IMR-90 (cell line): ENCODE data around the gene USP7. TPM values are rescaled to one million over a fixed set of nuclear protein-coding genes. Genes with fewer than 3 reads are reported as not detected.

Experiments used
- ATAC-seq: fragments of 200-7000 bp; cut with Tn5 transposase; 2 replicates; pipeline ENCODE4 v1.9.1; 2020; ENCODE audit warnings: low read depth, mild to moderate bottlenecking, moderate library complexity
- BruUV-seq: library from RNA; stranded (reverse); fragments of 400-500 nt; replicated peaks from 2 replicates; lab custom pipeline; 2021; lab: Mats Ljungman, UMichigan
- CTCF ChIA-PET: fragments of 300-600 bp; formaldehyde crosslinking; extraction: SDS; loops from one replicate; lab custom pipeline; 2021; ENCODE audit warnings: antibody characterized with exemption; lab: Yijun Ruan, JAX
- POLR2A ChIA-PET: fragments of 300-600 bp; sonication (Branson Sonifier 250); formaldehyde crosslinking; loops from one replicate; lab custom pipeline; 2022; ENCODE audit warnings: antibody characterized with exemption; ENCODE audit not compliant: unreplicated experiment; lab: Charles Lee
- DNase-seq: peaks from one replicate; pipeline ENCODE4 v3.0.0; 2013
- H2AFZ ChIP-seq: replicated peaks from 2 replicates; pipeline ENCODE3; 2013; ENCODE audit warnings: low read length, mild to moderate bottlenecking; ENCODE audit not compliant: poor library complexity
- H2AK5ac ChIP-seq: 2 replicates; pipeline ENCODE4 v1.6.1; 2013; ENCODE audit warnings: low read depth, low read length, inconsistent platforms
- H2AK9ac ChIP-seq: replicated peaks from 2 replicates; pipeline ENCODE3; 2013; ENCODE audit warnings: mild to moderate bottlenecking, low read depth, low read length, moderate library complexity; ENCODE audit not compliant: poor library complexity
- H2BK120ac ChIP-seq: 2 replicates; pipeline ENCODE4 v1.6.1; 2013; ENCODE audit warnings: low read depth, low read length, inconsistent platforms
- H2BK15ac ChIP-seq: 3 replicates; pipeline ENCODE4 v1.6.1; 2013; ENCODE audit warnings: low read depth, low read length, inconsistent platforms
- H2BK20ac ChIP-seq: 2 replicates; pipeline ENCODE4 v1.6.1; 2013; ENCODE audit warnings: low read depth, mild to moderate bottlenecking, inconsistent platforms, low read length, moderate library complexity
- H2BK5ac ChIP-seq: 2 replicates; pipeline ENCODE4 v1.6.1; 2013; ENCODE audit warnings: mild to moderate bottlenecking, low read depth, low read length, inconsistent platforms; ENCODE audit not compliant: poor library complexity, severe bottlenecking
- H3K14ac ChIP-seq: replicated peaks from 2 replicates; pipeline ENCODE4 v1.6.1; 2013; ENCODE audit warnings: low read depth, low read length, inconsistent platforms
- H3K18ac ChIP-seq: 2 replicates; pipeline ENCODE4 v1.6.1; 2013; ENCODE audit warnings: low read depth, low read length, control low read depth
- H3K23ac ChIP-seq: 2 replicates; pipeline ENCODE4 v1.6.1; 2013; ENCODE audit warnings: low read depth, low read length, inconsistent platforms
- H3K27ac ChIP-seq: 2 replicates; pipeline ENCODE4 v1.5.1; 2013; ENCODE audit warnings: mild to moderate bottlenecking, control low read depth, low read length; ENCODE audit not compliant: insufficient read depth
- H3K27me3 ChIP-seq: 2 replicates; pipeline ENCODE4 v1.6.1; 2013; ENCODE audit warnings: low read length; ENCODE audit not compliant: control insufficient read depth, insufficient read depth
- H3K36me3 ChIP-seq: 2 replicates; pipeline ENCODE4 v1.6.1; 2013; ENCODE audit warnings: low read length, mixed read lengths; ENCODE audit not compliant: control insufficient read depth, insufficient read depth
- H3K4ac ChIP-seq: 2 replicates; pipeline ENCODE4 v1.6.1; 2013; ENCODE audit warnings: low read depth, low read length, inconsistent platforms
- H3K4me1 ChIP-seq: 2 replicates; pipeline ENCODE4 v1.6.1; 2013; ENCODE audit warnings: low read length, mixed read lengths; ENCODE audit not compliant: control insufficient read depth, insufficient read depth
- H3K4me2 ChIP-seq: 2 replicates; pipeline ENCODE4 v1.6.1; 2013; ENCODE audit warnings: low read depth, mild to moderate bottlenecking, control low read depth, low read length, moderate library complexity
- H3K4me3 ChIP-seq: 2 replicates; pipeline ENCODE4 v1.5.1; 2013; ENCODE audit warnings: low read depth, mild to moderate bottlenecking, control low read depth, low read length, moderate library complexity; ENCODE audit not compliant: insufficient read depth
- H3K56ac ChIP-seq: 2 replicates; pipeline ENCODE4 v1.6.1; 2013; ENCODE audit warnings: low read length, inconsistent platforms; ENCODE audit not compliant: insufficient read depth; ENCODE audit errors: extremely low read depth
- H3K79me1 ChIP-seq, 2 experiments: 2 replicates each; pipeline ENCODE4 v1.6.1; 2013; ENCODE audit warnings: low read length in 2 of 2, inconsistent platforms in 1 of 2, low read depth in 1 of 2
- H3K9ac ChIP-seq: 2 replicates; pipeline ENCODE4 v1.6.1; 2013; ENCODE audit warnings: low read depth, low read length, control low read depth
- H3K9me1 ChIP-seq: 2 replicates; pipeline ENCODE4 v1.6.1; 2013; ENCODE audit warnings: low read length, inconsistent platforms; ENCODE audit not compliant: insufficient read depth
- H3K9me3 ChIP-seq: 2 replicates; pipeline ENCODE4 v1.6.1; 2013; ENCODE audit warnings: low read length; ENCODE audit not compliant: control insufficient read depth, insufficient read depth
- H4K20me1 ChIP-seq: 2 replicates; pipeline ENCODE4 v1.6.1; 2013; ENCODE audit warnings: low read length, inconsistent platforms; ENCODE audit not compliant: insufficient read depth
- H4K5ac ChIP-seq: 2 replicates; pipeline ENCODE4 v1.6.1; 2013; ENCODE audit warnings: mild to moderate bottlenecking, low read depth, low read length, control low read depth
- H4K8ac ChIP-seq, 2 experiments: 2 replicates each; pipeline ENCODE4 v1.6.1; 2013; ENCODE audit warnings: low read depth in 2 of 2, low read length in 2 of 2, control low read depth in 1 of 2, inconsistent platforms in 1 of 2
- H4K91ac ChIP-seq: 2 replicates; pipeline ENCODE4 v1.6.1; 2013; ENCODE audit warnings: low read depth, low read length, inconsistent platforms; ENCODE audit not compliant: insufficient read depth
- BHLHE40 ChIP-seq: fragments of 150-350 bp; IDR thresholded peaks from 2 replicates; pipeline ENCODE4 v1.6.1; 2016; ENCODE audit warnings: mild to moderate bottlenecking, low read depth, low read length
- CEBPB ChIP-seq: IDR thresholded peaks from 2 replicates; pipeline ENCODE4 v1.6.1; 2012; ENCODE audit warnings: low read depth, low read length, improper control_type of control experiment
- CHD1 ChIP-seq: IDR thresholded peaks from 2 replicates; pipeline ENCODE4 v1.6.1; 2012; ENCODE audit warnings: low read depth, low read length, improper control_type of control experiment
- FOS ChIP-seq: fragments of 150-350 bp; IDR thresholded peaks from 2 replicates; pipeline ENCODE4 v1.6.1; 2016; ENCODE audit warnings: low read depth, low read length
- MAFK ChIP-seq: IDR thresholded peaks from 2 replicates; pipeline ENCODE4 v1.6.1; 2012; ENCODE audit warnings: low read depth, low read length, improper control_type of control experiment
- MAZ ChIP-seq: IDR thresholded peaks from 2 replicates; pipeline ENCODE4 v1.6.1; 2012; ENCODE audit warnings: low read depth, mild to moderate bottlenecking, low read length, improper control_type of control experiment, moderate library complexity, borderline replicate concordance
- POLR2A ChIP-seq: IDR thresholded peaks from 2 replicates; pipeline ENCODE4 v1.6.1; 2012; ENCODE audit warnings: mild to moderate bottlenecking, low read depth, low read length
- RAD21 ChIP-seq: IDR thresholded peaks from 2 replicates; pipeline ENCODE4 v1.6.1; 2012; ENCODE audit warnings: low read length, improper control_type of control experiment
- RCOR1 ChIP-seq: IDR thresholded peaks from 2 replicates; pipeline ENCODE4 v1.6.1; 2012; ENCODE audit warnings: mild to moderate bottlenecking, low read length, improper control_type of control experiment; ENCODE audit not compliant: insufficient replicate concordance
- RFX5 ChIP-seq: IDR thresholded peaks from 2 replicates; pipeline ENCODE4 v1.8.0; 2012; ENCODE audit warnings: low read depth, mild to moderate bottlenecking, low read length, moderate library complexity
- SMC3 ChIP-seq: fragments of 150-350 bp; IDR thresholded peaks from 2 replicates; pipeline ENCODE4 v1.6.1; 2016; ENCODE audit warnings: low read depth, mild to moderate bottlenecking, antibody characterized with exemption, low read length, moderate library complexity
- WGBS, 2 experiments: methylation state at CpG; one replicate each; pipeline versions ENCODE4 v1.1.5 to v1.1.7; 2013; ENCODE audit warnings: missing lambda C conversion rate in 2 of 2; ENCODE audit not compliant: insufficient read length in 1 of 2; ENCODE audit errors: extremely low coverage in 2 of 2; 5-methylcytosine and 5-hydroxymethylcytosine counted together
- dilution Hi-C: fragments of 300-500 bp; cut with HindIII; formaldehyde crosslinking; loops from one replicate; pipeline ENCODE4 v1.14.3; 2018; ENCODE audit warnings: low sequenced_read_pairs; ENCODE audit not compliant: unreplicated experiment
- in situ Hi-C: fragments of 300-500 bp; cut with MboI; formaldehyde crosslinking; loops from 3 replicates; pipeline ENCODE4 v1.14.3; 2019; ENCODE audit warnings: low sequenced_read_pairs, inconsistent platforms, mixed read lengths
- intact Hi-C: fragments of 100-400 bp; cut with micrococcal nuclease; formaldehyde crosslinking; loops from 2 replicates; pipeline ENCODE4 v1.10.0; 2022
- polyA plus RNA-seq, 3 experiments: library from polyadenylated mRNA; depleted of rRNA; stranded (reverse); fragments of >200 nt; gene quantifications; 2 replicates each; pipeline ENCODE4 v1.2.3, GENCODE V29; 2012; ENCODE audit warnings: low replicate concordance in 1 of 3
- total RNA-seq: library from RNA; depleted of rRNA; stranded (reverse); fragments of >200 nt; gene quantifications from 2 replicates; pipeline ENCODE4 v1.2.3, GENCODE V29; 2012
- TF ChIP-seq, protein P1 (sequence below): conservative IDR thresholded peaks from 2 replicates; pipeline ENCODE4 v1.5.1; 2012; ENCODE audit warnings: mild to moderate bottlenecking, low read depth, low read length, improper control_type of control experiment
- TF ChIP-seq, protein P2 (sequence below): fragments of 150-350 bp; IDR thresholded peaks from 2 replicates; pipeline ENCODE4 v1.6.1; 2016; ENCODE audit warnings: low read depth, mild to moderate bottlenecking, low read length, moderate library complexity, borderline replicate concordance

The USP7 gene
- total and polyA plus RNA-seq, 2 of the 4 experiments (the other 2 are of a cell fraction): 17.8 to 28.3 TPM

DNA sequence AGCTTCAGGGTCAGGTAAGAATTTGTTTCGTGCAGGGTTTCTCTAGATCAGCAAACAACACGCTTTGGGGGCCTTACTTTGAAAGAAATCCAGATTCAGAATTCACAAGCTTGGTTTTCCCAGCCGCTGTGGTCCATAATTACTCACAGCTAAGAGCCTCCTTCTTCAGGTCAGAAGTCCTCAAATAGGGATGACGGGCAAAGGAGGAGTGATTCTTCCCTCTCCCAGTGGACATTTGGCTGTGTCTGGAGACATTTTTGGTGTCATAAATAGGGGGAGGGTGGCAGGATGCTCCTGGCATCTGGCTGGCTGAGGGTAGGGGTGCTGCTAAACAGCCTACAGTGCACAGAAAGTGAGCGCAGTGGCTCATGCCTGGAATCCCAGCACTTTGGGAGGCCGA lies 48.6 kb upstream of the USP7 start (continued):
- TF ChIP-seq FOS: no peak
- no peak for TF ChIP-seq BHLHE40
- no peak for TF ChIP-seq MAFK

DNA sequence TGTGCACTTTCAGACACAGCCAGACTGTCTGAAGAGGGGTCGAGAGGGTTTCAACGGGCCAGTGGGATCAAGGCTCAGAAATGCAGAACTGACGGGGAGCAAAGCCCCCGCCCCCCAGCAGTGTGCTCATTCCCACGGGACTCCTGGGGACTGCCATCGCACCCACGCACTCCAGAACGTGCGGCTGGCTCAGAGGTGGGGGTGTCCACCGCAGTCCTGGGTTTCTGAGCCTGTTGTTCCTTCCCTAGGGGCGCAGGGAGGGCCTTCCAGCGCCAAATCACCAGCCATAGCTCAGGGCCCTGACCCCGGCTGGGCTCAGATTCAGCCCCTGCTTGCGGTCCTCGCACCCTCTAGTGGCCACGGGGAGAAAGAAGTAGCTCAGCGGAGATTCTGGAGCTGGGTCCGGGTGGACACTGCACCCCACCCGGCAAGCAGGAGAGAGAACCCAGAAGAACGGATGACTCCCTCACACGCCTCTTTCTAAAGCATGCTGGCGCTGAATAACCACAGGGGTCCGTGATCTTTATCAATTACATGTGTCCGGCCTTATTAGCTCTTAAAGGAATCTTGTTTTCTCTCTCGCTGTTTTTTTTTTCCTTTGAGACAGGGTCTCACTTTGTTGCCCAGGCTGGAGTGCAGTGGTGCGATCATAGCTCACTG lies 45.0 kb upstream of the USP7 start:
- POLR2A ChIA-PET: interaction anchor here (0.6 kb wide), 2 partner anchors 9 to 41 kb away, joined by 3 to 4 read pairs; no protein-coding TSS in a partner anchor
- in situ Hi-C loops: loop anchor here (5.0 to 25.0 kb wide), 3 partner anchors 101 to 1504 kb away; partner anchors contain the start of gene ABAT
- Histone ChIP-seq H2BK120ac (no peak overlapping the region), H3K56ac (no peak overlapping the region), H3K9me3 (no peaks in the 10 kb centered on the region), H3K27ac (no peak overlapping the region), H3K36me3 (no peaks in the 10 kb centered on the region), H3K4me3 (no peak overlapping the region), H4K20me1 (no peaks in the 10 kb centered on the region), H3K79me1 (peaks cover 0 to 5% of the 10 kb centered on the region in 2 experiments; a peak in 1 of 4 replicates), H4K5ac (no peak overlapping the region), H3K9me1 (no peaks in the 10 kb centered on the region), H2AK9ac (peak overlapping the region; percentile 83), H2BK15ac (no peak overlapping the region), H3K4me2 (peak overlapping the region; percentile 44; the same call in 1 of the 2 replicates), H3K27me3 (no peaks in the 10 kb centered on the region), H3K18ac (no peak overlapping the region), H2AK5ac (no peak overlapping the region), H2AFZ (peak overlapping the region; percentile 95), H4K91ac (no peak overlapping the region), H2BK20ac (no peak overlapping the region), H2BK5ac (no peak overlapping the region), H3K4ac (no peak overlapping the region), H3K4me1 (peaks cover 2% of the 10 kb centered on the region; the same call in 1 of the 2 replicates), H3K14ac (no peak overlapping the region), H3K23ac (no peak overlapping the region), H3K9ac (no peak overlapping the region), H4K8ac (no peak overlapping the region; a peak in 1 of 4 replicates)
- intact Hi-C loops: loop anchor here (1.0 to 5.0 kb wide), 3 partner anchors 41 to 121 kb away; no protein-coding TSS in a partner anchor
- CTCF ChIA-PET: interaction anchor here (0.5 to 1.9 kb wide), 30 partner anchors 9 to 1985 kb away, joined by 3 to 9 read pairs (median 3); partner anchors contain the start of gene CARHSP1
- WGBS, 2 experiments: 22% methylated on average over 11 of the region's 26 CpGs; no CpG with 5 or more reads in 1 of the 2 experiments
- ATAC-seq (peak; percentile 97), DNase-seq (peak; percentile 56)
- dilution Hi-C loops: no loop called here
- BruUV-seq: no TSS peak
- TF ChIP-seq SMC3 (peak; percentile 77), POLR2A (peak; percentile 30; the same call in 1 of the 2 replicates), RFX5 (no peak), RCOR1 (no peak), MAFK (no peak), CHD1 (0 out of 2 replicates have a peak, but pooled peaks have one; percentile 46), RAD21 (peak; percentile 81), MAZ (peak; percentile 52; the same call in 1 of the 2 replicates), BHLHE40 (0 out of 2 replicates have a peak, but pooled peaks have one; percentile 60), CEBPB (no peak)
- TF ChIP-seq, protein P1, sequence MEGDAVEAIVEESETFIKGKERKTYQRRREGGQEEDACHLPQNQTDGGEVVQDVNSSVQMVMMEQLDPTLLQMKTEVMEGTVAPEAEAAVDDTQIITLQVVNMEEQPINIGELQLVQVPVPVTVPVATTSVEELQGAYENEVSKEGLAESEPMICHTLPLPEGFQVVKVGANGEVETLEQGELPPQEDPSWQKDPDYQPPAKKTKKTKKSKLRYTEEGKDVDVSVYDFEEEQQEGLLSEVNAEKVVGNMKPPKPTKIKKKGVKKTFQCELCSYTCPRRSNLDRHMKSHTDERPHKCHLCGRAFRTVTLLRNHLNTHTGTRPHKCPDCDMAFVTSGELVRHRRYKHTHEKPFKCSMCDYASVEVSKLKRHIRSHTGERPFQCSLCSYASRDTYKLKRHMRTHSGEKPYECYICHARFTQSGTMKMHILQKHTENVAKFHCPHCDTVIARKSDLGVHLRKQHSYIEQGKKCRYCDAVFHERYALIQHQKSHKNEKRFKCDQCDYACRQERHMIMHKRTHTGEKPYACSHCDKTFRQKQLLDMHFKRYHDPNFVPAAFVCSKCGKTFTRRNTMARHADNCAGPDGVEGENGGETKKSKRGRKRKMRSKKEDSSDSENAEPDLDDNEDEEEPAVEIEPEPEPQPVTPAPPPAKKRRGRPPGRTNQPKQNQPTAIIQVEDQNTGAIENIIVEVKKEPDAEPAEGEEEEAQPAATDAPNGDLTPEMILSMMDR: peak; percentile 76
- TF ChIP-seq, protein P2, sequence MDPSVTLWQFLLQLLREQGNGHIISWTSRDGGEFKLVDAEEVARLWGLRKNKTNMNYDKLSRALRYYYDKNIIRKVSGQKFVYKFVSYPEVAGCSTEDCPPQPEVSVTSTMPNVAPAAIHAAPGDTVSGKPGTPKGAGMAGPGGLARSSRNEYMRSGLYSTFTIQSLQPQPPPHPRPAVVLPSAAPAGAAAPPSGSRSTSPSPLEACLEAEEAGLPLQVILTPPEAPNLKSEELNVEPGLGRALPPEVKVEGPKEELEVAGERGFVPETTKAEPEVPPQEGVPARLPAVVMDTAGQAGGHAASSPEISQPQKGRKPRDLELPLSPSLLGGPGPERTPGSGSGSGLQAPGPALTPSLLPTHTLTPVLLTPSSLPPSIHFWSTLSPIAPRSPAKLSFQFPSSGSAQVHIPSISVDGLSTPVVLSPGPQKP: no peak
